Measurements from ENCODE around the gene ADD2.

DNA sequence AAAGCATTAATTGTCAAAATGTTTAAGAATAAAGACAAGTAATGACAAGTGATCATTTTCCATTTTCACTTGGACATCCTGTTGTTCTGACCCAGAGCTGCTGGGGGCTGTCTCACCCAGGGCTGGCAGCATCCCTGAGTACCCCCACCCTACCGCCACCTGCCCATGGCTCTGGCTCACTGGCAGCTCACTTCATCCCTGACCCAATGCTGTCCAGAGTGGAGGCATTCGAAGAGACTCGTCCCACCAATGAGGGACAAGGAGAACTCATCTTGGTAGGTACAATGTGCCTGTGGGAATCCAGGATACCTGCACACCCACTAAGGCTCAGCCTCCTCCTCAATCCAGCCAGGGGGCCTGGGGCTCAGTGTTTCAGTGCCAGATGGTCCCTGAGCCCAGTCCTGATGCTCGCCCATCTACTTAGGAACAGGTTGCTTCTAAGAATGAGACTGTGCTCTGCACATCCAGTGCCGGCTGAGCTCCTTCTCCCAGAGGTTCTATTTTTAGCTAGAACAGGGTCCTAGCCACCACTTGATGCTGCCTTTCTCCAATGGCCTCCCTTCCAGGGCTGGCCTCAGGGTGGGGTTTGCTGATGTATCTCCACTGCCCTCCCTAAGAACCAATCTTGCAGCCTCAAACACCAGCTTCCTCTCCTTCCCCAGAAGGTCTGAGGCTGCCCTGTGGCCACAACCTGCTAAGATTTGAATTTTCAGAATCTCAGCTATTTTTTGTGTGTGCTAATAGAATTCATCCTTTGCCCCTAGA is 53.7 kb downstream of the ADD2 start:
- TF ChIP-seq, protein P1, sequence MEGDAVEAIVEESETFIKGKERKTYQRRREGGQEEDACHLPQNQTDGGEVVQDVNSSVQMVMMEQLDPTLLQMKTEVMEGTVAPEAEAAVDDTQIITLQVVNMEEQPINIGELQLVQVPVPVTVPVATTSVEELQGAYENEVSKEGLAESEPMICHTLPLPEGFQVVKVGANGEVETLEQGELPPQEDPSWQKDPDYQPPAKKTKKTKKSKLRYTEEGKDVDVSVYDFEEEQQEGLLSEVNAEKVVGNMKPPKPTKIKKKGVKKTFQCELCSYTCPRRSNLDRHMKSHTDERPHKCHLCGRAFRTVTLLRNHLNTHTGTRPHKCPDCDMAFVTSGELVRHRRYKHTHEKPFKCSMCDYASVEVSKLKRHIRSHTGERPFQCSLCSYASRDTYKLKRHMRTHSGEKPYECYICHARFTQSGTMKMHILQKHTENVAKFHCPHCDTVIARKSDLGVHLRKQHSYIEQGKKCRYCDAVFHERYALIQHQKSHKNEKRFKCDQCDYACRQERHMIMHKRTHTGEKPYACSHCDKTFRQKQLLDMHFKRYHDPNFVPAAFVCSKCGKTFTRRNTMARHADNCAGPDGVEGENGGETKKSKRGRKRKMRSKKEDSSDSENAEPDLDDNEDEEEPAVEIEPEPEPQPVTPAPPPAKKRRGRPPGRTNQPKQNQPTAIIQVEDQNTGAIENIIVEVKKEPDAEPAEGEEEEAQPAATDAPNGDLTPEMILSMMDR (IDR thresholded peaks at IDR 0.05): no peak
- TF ChIP-seq ZFX (IDR thresholded peaks at IDR 0.05; ENCODE audit: borderline replicate concordance): no peak
